H1 (cell line): ENCODE measurements around the gene CEP83. TPM values are rescaled to one million over a fixed set of nuclear protein-coding genes. Genes with fewer than 3 reads are reported as not detected.

Experiments
- CTCF ChIA-PET: fragments of 300-600 bp; sonication (Branson Sonifier 250); formaldehyde crosslinking; loops from one replicate; lab custom pipeline; 2021; ENCODE audit not compliant: partially characterized antibody; lab: Charles Lee
- POLR2A ChIA-PET: fragments of 300-600 bp; sonication (Branson Sonifier 250); formaldehyde crosslinking; loops from one replicate; lab custom pipeline; 2021; ENCODE audit warnings: inconsistent platforms; ENCODE audit not compliant: partially characterized antibody; lab: Charles Lee
- DNase-seq, 2 experiments: peaks; one replicate each; pipeline versions ENCODE4 v3.0.0 to v3.0.0-alpha.2; 2010 to 2022; ENCODE audit warnings: low spot score in 2 of 2, low read depth in 1 of 2, mixed read lengths in 1 of 2
- FAIRE-seq: peaks from 2 replicates; lab custom pipeline; 2011; peaks lifted over from hg19 to GRCh38; lab: Jason Lieb, UNC
- H2AFZ ChIP-seq: 2 replicates; pipeline ENCODE4 v1.8.1; 2012; ENCODE audit warnings: low read length, inconsistent platforms
- H2AK5ac ChIP-seq: 2 replicates; pipeline ENCODE4 v1.6.1; 2013; ENCODE audit warnings: low read depth, low read length
- H2BK120ac ChIP-seq: replicated peaks from 2 replicates; pipeline ENCODE3; 2013; ENCODE audit warnings: low read depth, low read length, inconsistent platforms
- H2BK12ac ChIP-seq: 2 replicates; pipeline ENCODE4 v1.6.1; 2013; ENCODE audit warnings: low read depth, low read length
- H2BK15ac ChIP-seq: 2 replicates; pipeline ENCODE4 v1.6.1; 2013; ENCODE audit warnings: low read length
- H2BK20ac ChIP-seq: 2 replicates; pipeline ENCODE4 v1.6.1; 2013; ENCODE audit warnings: low read length
- H2BK5ac ChIP-seq: 2 replicates; pipeline ENCODE4 v1.6.1; 2013; ENCODE audit warnings: low read depth, low read length
- H3K14ac ChIP-seq: 2 replicates; pipeline ENCODE4 v1.6.1; 2013; ENCODE audit warnings: inconsistent platforms; ENCODE audit not compliant: insufficient read length
- H3K18ac ChIP-seq: 2 replicates; pipeline ENCODE4 v1.6.1; 2013; ENCODE audit warnings: low read length; ENCODE audit errors: extremely low read depth
- H3K23ac ChIP-seq: 2 replicates; pipeline ENCODE4 v1.6.1; 2013; ENCODE audit warnings: inconsistent platforms; ENCODE audit not compliant: insufficient read length
- H3K23me2 ChIP-seq: 2 replicates; pipeline ENCODE4 v1.6.1; 2013; ENCODE audit warnings: low read depth, low read length
- H3K27ac ChIP-seq: 2 replicates; pipeline ENCODE4 v1.6.1; 2011; ENCODE audit warnings: low read depth, low read length, inconsistent platforms
- H3K27me3 ChIP-seq, 4 experiments: replicated peaks in 1 of 4; 1 replicate in 1 of 4; 2 replicates in 3 of 4; pipeline versions ENCODE4 v1.6.1 to v1.8.1; 2011 to 2013; ENCODE audit warnings: low read length in 3 of 4, mild to moderate bottlenecking in 3 of 4, inconsistent platforms in 2 of 4, mixed read lengths in 2 of 4, moderate library complexity in 1 of 4; ENCODE audit not compliant: control insufficient read depth in 3 of 4, insufficient read depth in 3 of 4; ENCODE audit errors: extremely low read depth in 1 of 4
- H3K36me3 ChIP-seq, 4 experiments: 2 replicates each; pipeline versions ENCODE4 v1.6.1 to v1.8.1; 2011 to 2013; ENCODE audit warnings: mild to moderate bottlenecking in 4 of 4, low read length in 3 of 4, moderate library complexity in 2 of 4, control low read depth in 1 of 4, inconsistent platforms in 1 of 4; ENCODE audit not compliant: insufficient read depth in 4 of 4, control insufficient read depth in 2 of 4
- H3K4ac ChIP-seq: replicated peaks from 2 replicates; pipeline ENCODE3; 2013; ENCODE audit warnings: low read length, low read depth, mixed read lengths, inconsistent platforms; ENCODE audit not compliant: insufficient read length
- H3K4me1 ChIP-seq, 4 experiments: replicated peaks in 1 of 4; 1 replicate in 1 of 4; 2 replicates in 3 of 4; pipeline versions ENCODE4 v1.6.1 to v1.8.1; 2011 to 2013; ENCODE audit warnings: low read length in 3 of 4, inconsistent platforms in 2 of 4, mixed read lengths in 1 of 4; ENCODE audit not compliant: insufficient read depth in 4 of 4, control insufficient read depth in 3 of 4
- H3K4me2 ChIP-seq, 2 experiments: 2 replicates each; pipeline versions ENCODE4 v1.6.1 to v1.8.1; 2011 to 2013; ENCODE audit warnings: low read depth in 2 of 2, low read length in 2 of 2, control low read depth in 1 of 2, inconsistent platforms in 1 of 2, mild to moderate bottlenecking in 1 of 2; ENCODE audit not compliant: insufficient read depth in 1 of 2
- H3K4me3 ChIP-seq, 4 experiments: fragments of 200-600, 300-600 bp in 1 of 4; sonication (generic), shearing (Covaris generic), sonication (Bioruptor Twin) in 1 of 4; 2 replicates each; pipeline versions ENCODE4 v1.5.1 to v1.8.1; 2011 to 2016; ENCODE audit warnings: low read length in 4 of 4, low read depth in 3 of 4, control low read depth in 2 of 4, inconsistent platforms in 2 of 4, mild to moderate bottlenecking in 2 of 4, mixed read lengths in 1 of 4, moderate library complexity in 1 of 4; ENCODE audit not compliant: insufficient read depth in 2 of 4; ENCODE audit errors: extremely low read depth in 1 of 4
- H3K56ac ChIP-seq: replicated peaks from 2 replicates; pipeline ENCODE3; 2013; ENCODE audit warnings: low read depth, mild to moderate bottlenecking, mixed read lengths, low read length, inconsistent platforms; ENCODE audit not compliant: insufficient read length
- H3K79me1 ChIP-seq: 2 replicates; pipeline ENCODE4 v1.6.1; 2013; ENCODE audit warnings: low read depth, low read length, control low read depth
- H3K79me2 ChIP-seq, 2 experiments: 2 replicates each; pipeline versions ENCODE4 v1.6.1 to v1.8.1; 2012 to 2013; ENCODE audit warnings: low read length in 2 of 2, mild to moderate bottlenecking in 2 of 2, inconsistent platforms in 1 of 2; ENCODE audit not compliant: insufficient read depth in 2 of 2, control insufficient read depth in 1 of 2
- H3K9ac ChIP-seq, 4 experiments: replicated peaks in 1 of 4; 1 replicate in 1 of 4; 2 replicates in 3 of 4; pipeline versions ENCODE4 v1.6.1 to v1.8.1; 2011 to 2013; ENCODE audit warnings: low read depth in 3 of 4, low read length in 3 of 4, control low read depth in 2 of 4, mild to moderate bottlenecking in 2 of 4, moderate library complexity in 2 of 4, inconsistent platforms in 1 of 4; ENCODE audit errors: extremely low read depth in 1 of 4
- H3K9me3 ChIP-seq, 2 experiments: 2 replicates each; pipeline versions ENCODE4 v1.6.1 to v1.8.1; 2012 to 2013; ENCODE audit warnings: mild to moderate bottlenecking in 2 of 2, moderate library complexity in 2 of 2, control low read depth in 1 of 2, inconsistent platforms in 1 of 2, low read depth in 1 of 2, low read length in 1 of 2, mixed read lengths in 1 of 2; ENCODE audit not compliant: insufficient read depth in 2 of 2
- H4K20me1 ChIP-seq, 2 experiments: replicated peaks in 1 of 2; 2 replicates each; pipeline versions ENCODE3 to v1.8.1; 2011 to 2013; ENCODE audit warnings: inconsistent platforms in 2 of 2, low read length in 2 of 2, mild to moderate bottlenecking in 1 of 2; ENCODE audit not compliant: insufficient read depth in 2 of 2, control insufficient read depth in 1 of 2
- H4K5ac ChIP-seq: 2 replicates; pipeline ENCODE4 v1.6.1; 2013; ENCODE audit warnings: low read length, low read depth, mixed read lengths, inconsistent platforms; ENCODE audit not compliant: insufficient read length
- H4K8ac ChIP-seq: 2 replicates; pipeline ENCODE4 v1.8.0; 2013; ENCODE audit warnings: mild to moderate bottlenecking, moderate library complexity, low read length, inconsistent platforms; ENCODE audit not compliant: insufficient read depth; ENCODE audit errors: extremely low read depth
- H4K91ac ChIP-seq: replicated peaks from 2 replicates; pipeline ENCODE3; 2013; ENCODE audit warnings: low read length, mixed read lengths, inconsistent platforms; ENCODE audit not compliant: insufficient read length
- JUN ChIP-seq: IDR thresholded peaks from 2 replicates; pipeline ENCODE4 v1.6.1; 2011; ENCODE audit warnings: low read depth, mild to moderate bottlenecking, improper control_type of control experiment, low read length
- KDM1A ChIP-seq: fragments of 200-600, 300-600 bp; sonication (generic); IDR thresholded peaks from 2 replicates; pipeline ENCODE4 v1.7.1; 2016; ENCODE audit warnings: mild to moderate bottlenecking, low read length, borderline replicate concordance
- PHF8 ChIP-seq: fragments of 200-600 bp; sonication (generic); conservative IDR thresholded peaks from 2 replicates; pipeline ENCODE4 v1.7.1; 2012; ENCODE audit warnings: low read depth, mild to moderate bottlenecking, inconsistent platforms, low read length, moderate library complexity
- ZNF274 ChIP-seq: IDR thresholded peaks from 2 replicates; pipeline ENCODE4 v1.7.0; 2012; ENCODE audit warnings: low read length, borderline replicate concordance; ENCODE audit errors: extremely low read depth
- WGBS, 2 experiments: shearing (Covaris generic) in 1 of 2; methylation state at CpG; one replicate each; pipeline versions ENCODE4 v1.1.6 to v1.1.7; 2013 to 2015; ENCODE audit warnings: low lambda C conversion rate in 2 of 2, mixed read lengths in 2 of 2, inconsistent platforms in 1 of 2, low coverage in 1 of 2, missing lambda C conversion rate in 1 of 2; ENCODE audit not compliant: insufficient replicate concordance in 2 of 2, insufficient coverage in 1 of 2, insufficient read length in 1 of 2; ENCODE audit errors: extremely low coverage in 1 of 2, missing lambda C conversion rate in 1 of 2; 5-methylcytosine and 5-hydroxymethylcytosine counted together
- polyA plus RNA-seq, 7 experiments: library from polyadenylated mRNA; depleted of rRNA in 3 of 7; stranded (reverse) in 5 of 7; unstranded in 2 of 7; fragments of >200 nt in 5 of 7; fragments of 200-250 nt in 2 of 7; gene quantifications; 1 replicate in 5 of 7; 2 replicates in 1 of 7; 4 replicates in 1 of 7; pipeline versions ENCODE4 v1.2.1 to v1.2.3, GENCODE V29; 2011 to 2013; ENCODE audit warnings: missing spikeins in 2 of 7, mixed read lengths in 2 of 7
- total RNA-seq: library from RNA; stranded (reverse); fragmentation: NEBNext Ultra II Directional; extraction: Animal tissue kit (Norgen Biotek cat#: 25700); gene quantifications from 2 replicates; pipeline ENCODE4 v1.2.1, GENCODE V29; 2021

The CEP83 gene
- total and polyA plus RNA-seq, 2 of the 8 experiments (the other 6 are each of a cell fraction or from before 2014, with no cell fraction given), result 6.0 to 25.8 TPM

GRCh38 chr12:94504386-94504785 is 44.7 kb upstream of the CEP83 start:
- peaks cover 0 to 3% (median 0%) of the 10 kb centered on the region in 4 experiments; a peak in 1 of 7 replicates for H3K4me1 ChIP-seq
- no peaks in the 10 kb centered on the region for H3K79me2 ChIP-seq
- no peak overlapping the region for H3K9ac ChIP-seq
- H2BK15ac ChIP-seq, result no peak overlapping the region
- CTCF ChIA-PET, result no interaction called here
- H2BK120ac ChIP-seq, result no peak overlapping the region
- H2BK12ac ChIP-seq, result no peak overlapping the region
- no peaks in the 10 kb centered on the region for H4K20me1 ChIP-seq
- TF ChIP-seq JUN (no peak), PHF8 (no peak), KDM1A (no peak), ZNF274 (no peak)
- H3K36me3 ChIP-seq, result no peaks in the 10 kb centered on the region
- H4K91ac ChIP-seq, result no peak overlapping the region
- H4K8ac ChIP-seq, result no peak overlapping the region
- H3K79me1 ChIP-seq, result no peaks in the 10 kb centered on the region
- H3K4me3 ChIP-seq, result no peak overlapping the region
- H3K56ac ChIP-seq, result no peak overlapping the region
- FAIRE-seq, result no peak
- H3K4me2 ChIP-seq, result no peak overlapping the region
- POLR2A ChIA-PET, result interaction anchor here (0.6 kb wide), 1 partner anchor 372 kb away, joined by 3 read pairs; no protein-coding TSS in a partner anchor
- no peaks in the 10 kb centered on the region for H3K23me2 ChIP-seq
- H3K23ac ChIP-seq, result no peak overlapping the region
- no peaks in the 10 kb centered on the region for H3K9me3 ChIP-seq
- H2AK5ac ChIP-seq, result no peak overlapping the region
- no peak overlapping the region for H2BK5ac ChIP-seq
- H3K18ac ChIP-seq, result no peak overlapping the region
- no peak overlapping the region for H3K4ac ChIP-seq
- H3K27ac ChIP-seq, result no peak overlapping the region
- 90% methylated on average over 1 of the region's 1 CpG; no CpG with 5 or more reads in 1 of the 2 experiments for WGBS, 2 experiments
- H4K5ac ChIP-seq, result no peak overlapping the region
- no peak overlapping the region for H2AFZ ChIP-seq
- no peak for DNase-seq
- no peaks in the 10 kb centered on the region for H3K27me3 ChIP-seq
- H3K14ac ChIP-seq, result no peak overlapping the region
- no peak overlapping the region for H2BK20ac ChIP-seq
